SK-N-MC (cell line): Measurements from ENCODE around the gene HDHD2.

Source experiments
- EZH2 ChIP-seq: fragments of 200-600 bp; sonication (generic); IDR thresholded peaks from one replicate; pipeline ENCODE4 v1.6.1; 2017; ENCODE audit warnings: antibody characterized with exemption
- FOXP2 ChIP-seq: optimal IDR thresholded peaks from 2 replicates; pipeline ENCODE3; 2011; ENCODE audit warnings: mild to moderate bottlenecking, moderate library complexity; ENCODE audit not compliant: insufficient read depth; ENCODE audit errors: extremely low read length, control extremely low read depth
- POLR2AphosphoS5 ChIP-seq: IDR thresholded peaks from 2 replicates; pipeline ENCODE4 v1.6.1; 2012; ENCODE audit warnings: mild to moderate bottlenecking, low read depth, low read length, borderline replicate concordance

DNA sequence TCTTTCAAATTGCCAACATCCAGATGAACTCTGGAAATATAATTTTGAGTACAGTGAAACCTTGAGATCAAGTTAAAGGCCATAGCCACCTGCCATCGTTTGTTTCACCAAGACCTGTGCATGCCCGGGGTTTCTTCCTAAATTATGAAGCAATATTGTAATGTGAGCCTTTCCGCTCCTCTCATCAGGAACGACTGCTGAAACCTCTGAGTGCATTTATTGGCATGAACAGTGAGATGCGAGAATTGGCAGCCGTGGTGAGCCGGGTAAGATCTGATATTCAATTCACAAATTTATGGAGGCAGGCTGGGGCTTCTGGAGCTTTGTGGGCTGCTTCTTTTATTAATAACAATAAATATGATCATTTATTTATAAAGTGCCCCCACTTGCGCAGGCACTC is 87.2 kb downstream of the HDHD2 start:
- TF ChIP-seq POLR2AphosphoS5 (no peak), EZH2 (no peak), FOXP2 (no peak)
